Thoracic aorta (tissue), 2 donors: Measurements from ENCODE around the gene NPAS3. TPM values are rescaled to one million over a fixed set of nuclear protein-coding genes. Genes with fewer than 3 reads are reported as not detected.

Experiments
- ATAC-seq: fragments of 150-250 bp; one replicate; pipeline ENCODE4 v1.8.0; 2017; ENCODE audit warnings: low read depth; ENCODE audit not compliant: insufficient number of reproducible peaks, low FRiP score
- DNase-seq: peaks from one replicate; pipeline ENCODE4 v3.0.0-alpha.2; 2020; ENCODE audit warnings: low spot score
- H3K27ac ChIP-seq, 2 donors: fragments of 200-600 bp; sonication (generic); 1 replicate in 1 of 2; 2 replicates in 1 of 2; pipeline ENCODE4 v1.5.1; 2016; ENCODE audit warnings: mild to moderate bottlenecking in 2 of 2, moderate library complexity in 2 of 2
- H3K27me3 ChIP-seq: fragments of 200-600 bp; sonication (generic); replicated peaks from 2 replicates; pipeline ENCODE4 v1.6.0; 2016; ENCODE audit warnings: mild to moderate bottlenecking; ENCODE audit not compliant: insufficient read depth
- H3K36me3 ChIP-seq: fragments of 200-600 bp; sonication (generic); one replicate; pipeline ENCODE4 v1.5.1; 2016
- H3K4me1 ChIP-seq, 2 donors: fragments of 200-600 bp; sonication (generic); 1 replicate in 1 of 2; 2 replicates in 1 of 2; pipeline versions ENCODE4 v1.5.1 to v1.6.0; 2016; ENCODE audit warnings: low read depth in 2 of 2, mild to moderate bottlenecking in 1 of 2; ENCODE audit not compliant: control insufficient read depth in 1 of 2
- H3K4me3 ChIP-seq: fragments of 200-600 bp; sonication (generic); 2 replicates; pipeline ENCODE4 v1.5.1; 2016; ENCODE audit warnings: mild to moderate bottlenecking
- H3K9me3 ChIP-seq: fragments of 200-600 bp; sonication (generic); 2 replicates; pipeline ENCODE4 v1.5.1; 2016
- total RNA-seq, 2 donors: library from RNA; depleted of rRNA; stranded (reverse); fragments of >200 nt; gene quantifications; one replicate each; pipeline versions ENCODE4 v1.1.0 to v1.2.3, GENCODE V29; 2016
- TF ChIP-seq, protein P1 (sequence below): fragments of 200-600 bp; sonication (generic); IDR thresholded peaks from one replicate; pipeline ENCODE4 v1.5.1; 2019; ENCODE audit warnings: antibody characterized with exemption

The NPAS3 gene
- total RNA-seq, result 1 to 10 TPM in 1 of 2 donors, not detected in 1; 1.1 TPM

DNA sequence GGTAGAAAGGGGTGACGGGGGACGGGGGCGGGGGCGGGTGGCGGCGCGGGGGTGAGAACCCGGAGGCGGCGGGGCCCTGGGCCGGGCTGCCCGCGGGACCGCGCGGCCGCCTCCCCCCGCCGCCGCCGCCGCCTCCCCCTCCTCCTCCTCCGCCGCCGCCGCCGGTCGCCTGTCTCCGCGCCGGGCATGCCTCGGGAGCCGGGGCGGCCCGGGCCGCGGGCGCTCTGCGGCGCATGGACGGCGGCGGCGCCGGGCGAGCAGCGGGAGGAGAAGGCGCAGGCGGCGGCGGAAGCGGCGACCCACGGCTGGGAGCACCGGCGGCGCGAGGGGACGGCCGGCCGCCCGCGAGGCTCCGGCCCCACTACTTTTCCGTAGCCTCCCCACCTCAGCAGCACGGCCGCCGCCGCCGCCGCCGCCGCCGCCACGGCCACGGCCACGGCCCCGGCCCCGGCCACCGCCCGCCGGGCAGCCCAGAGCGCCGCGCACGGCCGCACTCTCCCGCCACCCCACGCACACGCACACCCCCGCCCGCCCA, at the start of gene NPAS3:
Gene NPAS3 (plus strand): TSS at position 161 of the 535 bp plus-strand sequence.
- Histone ChIP-seq H3K27me3 (no peaks in the 10 kb centered on the region), H3K27ac (peak within 1 kb of the TSS; percentile 76 to 82), H3K4me1 (peaks cover 12 to 21% of the 10 kb centered on the region in 2 donors), H3K36me3 (no peaks in the 10 kb centered on the region), H3K4me3 (peak within 1 kb of the TSS; percentile 91), H3K9me3 (no peaks in the 10 kb centered on the region)
- DNase-seq (no peak), ATAC-seq (no peak)
- TF ChIP-seq, protein P1, sequence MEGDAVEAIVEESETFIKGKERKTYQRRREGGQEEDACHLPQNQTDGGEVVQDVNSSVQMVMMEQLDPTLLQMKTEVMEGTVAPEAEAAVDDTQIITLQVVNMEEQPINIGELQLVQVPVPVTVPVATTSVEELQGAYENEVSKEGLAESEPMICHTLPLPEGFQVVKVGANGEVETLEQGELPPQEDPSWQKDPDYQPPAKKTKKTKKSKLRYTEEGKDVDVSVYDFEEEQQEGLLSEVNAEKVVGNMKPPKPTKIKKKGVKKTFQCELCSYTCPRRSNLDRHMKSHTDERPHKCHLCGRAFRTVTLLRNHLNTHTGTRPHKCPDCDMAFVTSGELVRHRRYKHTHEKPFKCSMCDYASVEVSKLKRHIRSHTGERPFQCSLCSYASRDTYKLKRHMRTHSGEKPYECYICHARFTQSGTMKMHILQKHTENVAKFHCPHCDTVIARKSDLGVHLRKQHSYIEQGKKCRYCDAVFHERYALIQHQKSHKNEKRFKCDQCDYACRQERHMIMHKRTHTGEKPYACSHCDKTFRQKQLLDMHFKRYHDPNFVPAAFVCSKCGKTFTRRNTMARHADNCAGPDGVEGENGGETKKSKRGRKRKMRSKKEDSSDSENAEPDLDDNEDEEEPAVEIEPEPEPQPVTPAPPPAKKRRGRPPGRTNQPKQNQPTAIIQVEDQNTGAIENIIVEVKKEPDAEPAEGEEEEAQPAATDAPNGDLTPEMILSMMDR, result no peak

DNA sequence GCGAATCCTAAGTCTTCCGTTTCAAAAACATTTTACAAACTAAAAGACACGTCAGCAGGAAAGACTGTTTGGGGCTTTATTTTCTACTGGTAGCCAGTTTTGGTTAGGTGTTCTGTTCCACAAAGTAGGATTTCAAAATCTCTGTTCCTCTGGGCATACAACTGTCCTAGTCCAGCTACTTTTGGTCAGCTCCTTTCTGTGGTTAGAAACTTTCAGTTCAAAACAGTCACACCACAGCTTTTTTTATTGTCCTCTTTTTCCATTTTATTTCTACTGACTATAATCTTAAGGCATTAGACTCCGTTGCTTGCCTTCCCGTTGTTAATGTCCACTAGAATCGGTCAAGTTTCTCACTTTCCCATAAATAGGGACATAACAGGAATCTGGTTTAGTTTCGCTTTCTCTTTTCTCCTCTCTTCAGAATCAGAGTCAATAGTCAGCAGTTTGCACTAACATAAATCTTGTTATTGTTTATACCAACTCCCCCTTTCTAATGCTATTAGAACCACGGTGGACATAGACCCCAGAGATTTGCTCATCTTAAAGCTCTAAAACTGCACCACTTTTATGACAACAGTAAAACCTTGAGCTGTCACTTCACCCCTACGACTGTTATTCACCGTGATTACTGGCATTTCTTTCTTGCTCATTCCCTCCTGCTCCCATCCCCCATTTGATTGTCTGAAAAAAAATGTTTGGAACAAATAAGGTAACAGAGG, 41.5 kb upstream of the NPAS3 start:
- peaks cover 2 to 3% of the 10 kb centered on the region in 2 donors for H3K4me1 ChIP-seq
- TF ChIP-seq, protein P1, result no peak
- ATAC-seq, result no peak
- H3K9me3 ChIP-seq, result no peaks in the 10 kb centered on the region
- no peaks in the 10 kb centered on the region for H3K27me3 ChIP-seq
- DNase-seq, result no peak
- no peaks in the 10 kb centered on the region for H3K36me3 ChIP-seq
- H3K4me3 ChIP-seq, result peak overlapping the region; percentile 79
- peak overlapping the region in 1 of 2 donors; percentile 23 for H3K27ac ChIP-seq

DNA sequence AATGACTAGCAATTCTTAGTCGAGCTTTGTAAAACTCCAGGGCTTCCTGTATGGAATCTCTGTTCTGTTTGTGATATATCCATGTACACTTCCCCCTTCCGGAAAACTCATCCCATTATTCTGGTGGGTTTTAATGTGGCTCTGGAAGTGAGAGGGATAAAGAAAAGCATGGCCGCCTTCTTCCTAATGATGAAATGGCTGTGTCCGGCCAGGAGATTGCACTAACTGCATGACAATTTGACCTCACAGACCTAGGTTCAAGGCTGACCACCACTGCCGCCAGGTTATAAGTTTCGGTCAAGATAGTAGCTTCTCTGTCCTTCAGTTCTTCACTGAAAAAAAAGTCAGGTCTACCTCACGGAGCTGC, 41.0 kb upstream of the NPAS3 start:
- no peak for DNase-seq
- TF ChIP-seq, protein P1, result no peak
- no peak for ATAC-seq
- no peaks in the 10 kb centered on the region for H3K27me3 ChIP-seq
- no peak overlapping the region for H3K27ac ChIP-seq
- H3K36me3 ChIP-seq, result no peaks in the 10 kb centered on the region
- peaks cover 2 to 3% of the 10 kb centered on the region in 2 donors for H3K4me1 ChIP-seq
- peak overlapping the region; percentile 79 for H3K4me3 ChIP-seq
- no peaks in the 10 kb centered on the region for H3K9me3 ChIP-seq

DNA sequence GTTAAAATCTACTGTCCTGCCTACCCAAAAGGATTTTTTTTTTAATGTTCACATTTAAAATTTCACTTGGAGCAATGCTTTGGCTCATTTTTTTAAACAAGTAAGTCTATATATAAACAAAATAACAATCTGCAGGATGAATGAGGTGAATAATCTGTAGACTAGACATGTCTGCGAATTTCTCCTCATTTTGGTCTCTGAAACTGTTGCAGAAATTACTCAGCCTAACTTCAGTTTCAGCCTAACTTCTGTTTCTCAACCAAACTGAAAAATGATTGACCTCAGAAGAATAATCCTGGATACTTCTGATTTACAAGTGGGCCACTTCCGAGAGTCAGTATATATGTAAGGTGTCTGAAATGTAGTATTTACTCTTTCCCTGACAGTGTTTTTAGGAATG, 39.8 kb upstream of the NPAS3 start:
- TF ChIP-seq, protein P1, result no peak
- ATAC-seq, result no peak
- H3K27ac ChIP-seq, result no peak overlapping the region

DNA sequence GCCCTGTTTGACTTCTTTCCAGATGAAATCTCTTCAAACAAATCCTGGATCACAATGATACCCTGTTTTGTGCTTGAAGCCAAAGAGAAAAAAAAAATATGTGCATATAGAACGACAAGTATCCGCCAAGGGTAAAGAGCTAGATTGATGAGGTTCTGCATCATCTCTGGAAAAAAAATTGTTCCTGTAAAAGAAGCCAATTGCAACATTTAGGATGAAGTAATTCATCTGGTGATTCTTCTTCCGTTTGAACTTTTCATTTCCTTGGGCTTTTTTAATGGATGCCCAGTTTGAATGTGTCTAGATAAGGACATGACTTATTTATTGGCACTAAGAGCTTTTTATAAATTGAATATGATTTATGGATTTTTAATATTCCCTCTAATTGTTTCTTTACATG, 38.1 kb upstream of the NPAS3 start:
- ATAC-seq (no peak), DNase-seq (no peak)
- Histone ChIP-seq H3K4me3 (no peak overlapping the region), H3K36me3 (no peaks in the 10 kb centered on the region), H3K27ac (no peak overlapping the region), H3K4me1 (peaks cover 2 to 3% of the 10 kb centered on the region in 2 donors), H3K9me3 (no peaks in the 10 kb centered on the region), H3K27me3 (no peaks in the 10 kb centered on the region)
- TF ChIP-seq, protein P1, result no peak

More for the DNA sequence above, 39.8 kb upstream of the NPAS3 start:
- H3K9me3 ChIP-seq, result no peaks in the 10 kb centered on the region
- no peak for DNase-seq
- no peak overlapping the region for H3K4me3 ChIP-seq
- peaks cover 2 to 3% of the 10 kb centered on the region in 2 donors for H3K4me1 ChIP-seq
- no peaks in the 10 kb centered on the region for H3K27me3 ChIP-seq
- no peaks in the 10 kb centered on the region for H3K36me3 ChIP-seq
